Uterus (tissue), 4 donors: ENCODE data around the gene PP2D1. TPM values are rescaled to one million over a fixed set of nuclear protein-coding genes. Genes with fewer than 3 reads are reported as not detected.
"Not testable (repeated sequence)": the region's sequence is repeated elsewhere in the genome, so short reads cannot be mapped to it uniquely, and the experiment has no call there.

Experiments
- DNase-seq, 2 donors: peaks; one replicate each; pipeline ENCODE4 v3.0.0-alpha.2; 2019 to 2020
- H3K27ac ChIP-seq, 2 donors: fragments of 200-600 bp; sonication (generic); 1 replicate in 1 of 2; 2 replicates in 1 of 2; pipeline ENCODE4 v1.5.1; 2016 to 2018
- H3K27me3 ChIP-seq, 2 donors: fragments of 200-600 bp; sonication (generic); one replicate each; pipeline ENCODE4 v1.5.1; 2018 to 2019; ENCODE audit warnings: control low read depth in 1 of 2
- H3K36me3 ChIP-seq, 2 donors: fragments of 200-600 bp; sonication (generic); one replicate each; pipeline ENCODE4 v1.5.1; 2019; ENCODE audit warnings: control low read depth in 1 of 2
- H3K4me1 ChIP-seq, 2 donors: fragments of 200-600 bp; sonication (generic); one replicate each; pipeline ENCODE4 v1.5.1; 2018 to 2019; ENCODE audit warnings: control low read depth in 1 of 2
- H3K4me3 ChIP-seq, 2 donors: fragments of 200-600 bp; sonication (generic); 1 replicate in 1 of 2; 2 replicates in 1 of 2; pipeline ENCODE4 v1.5.1; 2018 to 2019; ENCODE audit warnings: mild to moderate bottlenecking in 1 of 2
- H3K9me3 ChIP-seq, 2 donors: fragments of 200-600 bp; sonication (generic); one replicate each; pipeline ENCODE4 v1.5.1; 2019; ENCODE audit warnings: control low read depth in 1 of 2
- POLR2A ChIP-seq, 2 donors: fragments of 450-650 bp; IDR thresholded peaks; one replicate each; pipeline ENCODE4 v1.6.1; 2016; ENCODE audit warnings: antibody characterized with exemption in 2 of 2, mild to moderate bottlenecking in 1 of 2, moderate library complexity in 1 of 2
- intact Hi-C: fragments of 100-400 bp; cut with DNase I; formaldehyde crosslinking; loops from one replicate; pipeline ENCODE4 v1.15.1; 2023; ENCODE audit warnings: low total_unique reads
- total RNA-seq, 4 donors: library from RNA; depleted of rRNA in 3 of 4; stranded (reverse); fragments of >200 nt in 3 of 4; gene quantifications; one replicate each; pipeline versions ENCODE4 v1.1.0 to v1.2.4, GENCODE V29; 2014 to 2023
- TF ChIP-seq, protein P1 (sequence below), 4 experiments: fragments of 200-600 bp in 2 of 4; fragments of 450-650 bp in 2 of 4; sonication (generic) in 2 of 4; IDR thresholded peaks; one replicate each; pipeline ENCODE4 v1.5.1; 2016 to 2019; ENCODE audit warnings: antibody characterized with exemption in 4 of 4, mild to moderate bottlenecking in 2 of 4, moderate library complexity in 1 of 4
- donor health status: DM: yes; HTN: yes; CAD: no.

The PP2D1 gene
- total RNA-seq, 4 donors from 2014 or later, result not detected

DNA sequence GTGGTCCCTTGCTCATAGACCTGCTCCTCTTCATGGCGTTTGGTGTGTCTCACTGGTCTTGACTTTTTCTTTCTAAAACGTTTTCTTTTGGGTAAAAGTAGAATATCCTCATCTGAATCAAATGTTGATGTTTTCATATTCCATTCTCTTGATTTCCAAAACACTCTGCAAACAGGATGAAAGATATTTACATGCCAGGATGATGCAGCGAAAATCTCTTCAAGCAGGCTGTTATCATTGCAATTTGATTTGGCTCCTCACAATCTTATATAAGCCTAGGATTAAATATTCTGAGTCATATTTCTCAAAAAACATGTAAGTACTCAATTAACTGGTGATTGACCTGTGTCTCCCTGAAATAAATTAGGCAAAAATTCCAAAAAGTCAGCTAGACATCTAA, 10.1 kb downstream of the PP2D1 start:
- TF ChIP-seq, protein P1, sequence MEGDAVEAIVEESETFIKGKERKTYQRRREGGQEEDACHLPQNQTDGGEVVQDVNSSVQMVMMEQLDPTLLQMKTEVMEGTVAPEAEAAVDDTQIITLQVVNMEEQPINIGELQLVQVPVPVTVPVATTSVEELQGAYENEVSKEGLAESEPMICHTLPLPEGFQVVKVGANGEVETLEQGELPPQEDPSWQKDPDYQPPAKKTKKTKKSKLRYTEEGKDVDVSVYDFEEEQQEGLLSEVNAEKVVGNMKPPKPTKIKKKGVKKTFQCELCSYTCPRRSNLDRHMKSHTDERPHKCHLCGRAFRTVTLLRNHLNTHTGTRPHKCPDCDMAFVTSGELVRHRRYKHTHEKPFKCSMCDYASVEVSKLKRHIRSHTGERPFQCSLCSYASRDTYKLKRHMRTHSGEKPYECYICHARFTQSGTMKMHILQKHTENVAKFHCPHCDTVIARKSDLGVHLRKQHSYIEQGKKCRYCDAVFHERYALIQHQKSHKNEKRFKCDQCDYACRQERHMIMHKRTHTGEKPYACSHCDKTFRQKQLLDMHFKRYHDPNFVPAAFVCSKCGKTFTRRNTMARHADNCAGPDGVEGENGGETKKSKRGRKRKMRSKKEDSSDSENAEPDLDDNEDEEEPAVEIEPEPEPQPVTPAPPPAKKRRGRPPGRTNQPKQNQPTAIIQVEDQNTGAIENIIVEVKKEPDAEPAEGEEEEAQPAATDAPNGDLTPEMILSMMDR (IDR thresholded peaks at IDR 0.05), result no peak
- TF ChIP-seq POLR2A (IDR thresholded peaks at IDR 0.05), result no peak
- intact Hi-C loops, result no loop called here
- Histone ChIP-seq H3K36me3 (no peaks in the 10 kb centered on the region), H3K27ac (no peak overlapping the region), H3K4me3 (no peak overlapping the region), H3K9me3 (no peaks in the 10 kb centered on the region), H3K27me3 (no peaks in the 10 kb centered on the region), H3K4me1 (no peaks in the 10 kb centered on the region)
- DNase-seq, result no peak

DNA sequence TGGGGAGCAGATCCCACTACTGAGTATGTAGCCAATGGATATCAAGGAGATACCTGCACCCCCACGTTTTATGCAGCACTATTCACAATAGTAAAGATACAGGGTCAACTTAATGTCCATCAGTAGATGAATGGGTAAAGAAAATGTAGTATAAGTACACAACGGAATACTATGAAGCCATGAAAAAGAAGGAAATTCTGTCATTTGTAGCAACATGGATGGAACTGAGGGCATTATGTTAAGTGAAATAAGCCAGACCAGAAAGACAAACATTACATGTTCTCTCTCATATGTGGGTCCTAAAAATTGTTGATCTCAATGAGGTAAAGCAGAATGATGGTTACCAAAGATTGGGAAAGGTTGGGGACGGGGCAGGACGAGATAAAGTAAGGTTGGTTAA, 14.6 kb downstream of the PP2D1 start:
- TF ChIP-seq, protein P1 (IDR thresholded peaks at IDR 0.05), result no peak
- TF ChIP-seq POLR2A (IDR thresholded peaks at IDR 0.05), result no peak
- no peak overlapping the region for H3K27ac ChIP-seq
- H3K36me3 ChIP-seq, result no peaks in the 10 kb centered on the region
- H3K9me3 ChIP-seq, result no peaks in the 10 kb centered on the region
- DNase-seq, result no peak
- no peaks in the 10 kb centered on the region for H3K4me1 ChIP-seq
- H3K27me3 ChIP-seq, result no peaks in the 10 kb centered on the region
- no peak overlapping the region for H3K4me3 ChIP-seq
- intact Hi-C loops, result no loop called here

DNA sequence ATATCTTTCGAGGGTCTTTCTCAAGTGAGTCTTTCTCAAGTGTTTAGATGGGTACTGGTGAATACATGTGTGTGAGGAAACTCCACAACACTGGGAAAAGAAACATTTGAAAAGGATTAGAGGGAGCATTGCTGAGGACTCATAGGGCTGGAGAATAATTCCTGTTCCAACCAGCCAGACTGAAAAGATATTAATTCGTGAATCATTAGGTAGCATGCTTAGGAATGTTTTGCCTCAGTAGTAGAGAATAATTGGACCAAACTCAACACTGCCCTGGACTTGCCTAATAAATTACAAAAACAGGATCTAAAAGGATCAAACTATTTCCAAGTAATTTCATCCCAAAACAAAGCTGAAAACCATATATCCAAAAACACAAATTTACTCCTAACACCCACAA, 17.3 kb downstream of the PP2D1 start:
- H3K9me3 ChIP-seq, result no peaks in the 10 kb centered on the region
- intact Hi-C loops, result no loop called here
- TF ChIP-seq, protein P1 (IDR thresholded peaks at IDR 0.05), result no peak
- TF ChIP-seq POLR2A (IDR thresholded peaks at IDR 0.05), result no peak

DNA sequence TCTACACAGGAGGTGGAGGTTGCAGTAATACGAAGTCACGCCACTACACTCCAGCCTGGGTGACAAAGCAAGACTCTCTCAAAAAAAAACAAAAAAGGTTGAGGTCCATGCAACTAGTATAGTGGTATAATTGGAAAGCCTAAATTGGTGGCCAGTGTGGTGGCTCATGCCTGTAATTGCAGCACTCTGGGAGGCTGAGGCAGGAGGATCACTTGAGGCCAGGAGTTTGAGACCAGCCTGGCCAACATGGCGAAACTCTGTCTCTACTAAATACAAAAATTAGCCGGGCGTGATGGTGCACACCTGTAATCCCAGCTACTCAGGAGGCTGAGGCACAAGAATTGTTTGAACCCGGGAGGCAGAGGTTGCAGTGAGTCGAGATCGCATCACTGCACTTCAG, 23.2 kb downstream of the PP2D1 start:
- H3K9me3 ChIP-seq, H3K27ac ChIP-seq, H3K27me3 ChIP-seq, H3K4me3 ChIP-seq, H3K36me3 ChIP-seq, H3K4me1 ChIP-seq, DNase-seq, intact Hi-C loops: not testable (repeated sequence)

More for the DNA sequence above, 17.3 kb downstream of the PP2D1 start:
- Histone ChIP-seq H3K4me3 (no peak overlapping the region), H3K27ac (no peak overlapping the region), H3K4me1 (no peaks in the 10 kb centered on the region), H3K36me3 (no peaks in the 10 kb centered on the region), H3K27me3 (no peaks in the 10 kb centered on the region)
- no peak for DNase-seq

DNA sequence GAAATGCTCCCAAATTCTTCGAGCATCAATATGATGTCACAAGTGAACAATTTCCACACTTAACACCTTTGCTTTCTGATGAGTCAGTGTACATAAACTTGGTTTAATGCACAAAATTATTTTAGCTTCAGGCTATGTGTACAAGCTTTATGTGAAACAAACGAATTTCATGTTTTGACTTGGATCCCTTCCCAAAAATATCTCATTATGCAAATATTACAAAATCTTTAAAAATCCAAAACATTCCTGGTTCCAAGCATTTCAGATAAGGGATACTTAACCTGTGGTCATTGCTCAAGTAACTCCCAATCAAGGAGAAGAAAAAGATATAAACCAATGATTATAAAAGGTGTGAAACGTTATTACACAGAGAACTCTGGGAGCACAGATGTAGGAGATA, 40.0 kb downstream of the PP2D1 start:
- Histone ChIP-seq H3K36me3 (no peaks in the 10 kb centered on the region), H3K27me3 (no peaks in the 10 kb centered on the region), H3K4me1 (no peaks in the 10 kb centered on the region), H3K4me3 (no peak overlapping the region), H3K9me3 (no peaks in the 10 kb centered on the region), H3K27ac (no peak overlapping the region)
- intact Hi-C loops, result no loop called here
- DNase-seq, result no peak
- TF ChIP-seq, protein P1 (IDR thresholded peaks at IDR 0.05), result no peak
- no peak for TF ChIP-seq POLR2A (IDR thresholded peaks at IDR 0.05)

DNA sequence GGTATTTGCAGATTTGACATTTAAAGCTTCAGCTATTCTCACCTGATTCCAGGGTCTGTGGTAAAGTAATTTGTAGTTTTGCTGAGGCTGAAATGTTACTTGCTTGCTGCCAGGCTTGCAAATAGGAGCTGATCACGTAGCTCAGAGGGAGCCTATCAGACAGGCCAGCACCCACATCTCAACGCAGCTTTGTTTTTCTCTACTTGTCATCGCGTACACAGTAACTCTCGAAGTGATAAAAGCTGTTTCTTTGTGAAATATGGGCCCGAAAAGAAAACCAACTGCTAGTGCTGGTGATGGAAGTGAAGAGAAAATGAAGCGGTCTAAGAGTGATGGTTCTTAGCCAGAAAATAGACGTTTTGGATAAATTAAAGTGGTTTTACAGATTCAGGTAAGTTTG, 41.7 kb downstream of the PP2D1 start:
- no peak for DNase-seq
- no peaks in the 10 kb centered on the region for H3K36me3 ChIP-seq
- intact Hi-C loops, result no loop called here
- H3K4me3 ChIP-seq, result no peak overlapping the region
- H3K4me1 ChIP-seq, result no peaks in the 10 kb centered on the region
- TF ChIP-seq POLR2A (IDR thresholded peaks at IDR 0.05), result no peak
- TF ChIP-seq, protein P1 (IDR thresholded peaks at IDR 0.05), result no peak
- H3K27ac ChIP-seq, result no peak overlapping the region
- no peaks in the 10 kb centered on the region for H3K9me3 ChIP-seq
- H3K27me3 ChIP-seq, result no peaks in the 10 kb centered on the region
